Endothelial cell of umbilical vein (primary cell): ENCODE measurements around the gene TMEM132A. TPM values are rescaled to one million over a fixed set of nuclear protein-coding genes. Genes with fewer than 3 reads are reported as not detected.

ENCODE experiments used
- BruUV-seq: library from RNA; stranded (reverse); fragments of 400-500 nt; replicated peaks from 2 replicates; lab custom pipeline; 2021; lab: Mats Ljungman, UMichigan
- CTCF ChIA-PET: fragments of 300-600, 350-600 bp; sonication (Branson Sonifier 250); formaldehyde crosslinking; loops from one replicate; lab custom pipeline; 2021; ENCODE audit warnings: antibody characterized with exemption, inconsistent platforms; lab: Charles Lee
- POLR2A ChIA-PET: fragments of 300-600, 350-600 bp; sonication (Branson Sonifier 250); formaldehyde crosslinking; loops from one replicate; lab custom pipeline; 2021; ENCODE audit warnings: antibody characterized with exemption, inconsistent platforms; lab: Charles Lee
- DNase-seq: peaks from one replicate; pipeline ENCODE4 v3.0.0-alpha.2; 2011; ENCODE audit warnings: low read depth, low spot score
- FAIRE-seq: peaks from 2 replicates; lab custom pipeline; 2011; peaks lifted over from hg19 to GRCh38; lab: Jason Lieb, UNC
- H2AFZ ChIP-seq: 2 replicates; pipeline ENCODE4 v1.6.0; 2012; ENCODE audit warnings: low read depth, low read length, control low read depth, inconsistent platforms
- H3K27ac ChIP-seq: 2 replicates; pipeline ENCODE4 v1.5.1; 2011; ENCODE audit warnings: low read depth, mild to moderate bottlenecking, control low read depth, low read length, moderate library complexity; ENCODE audit not compliant: insufficient read depth
- H3K27me3 ChIP-seq, 2 experiments: 2 replicates each; pipeline versions ENCODE4 v1.6.0 to v1.6.1; 2011; ENCODE audit warnings: low read length in 2 of 2, mixed read lengths in 1 of 2; ENCODE audit not compliant: control insufficient read depth in 2 of 2, insufficient read depth in 2 of 2
- H3K36me3 ChIP-seq, 2 experiments: 2 replicates in 1 of 2; 3 replicates in 1 of 2; pipeline ENCODE4 v1.5.1; 2011; ENCODE audit warnings: low read length in 2 of 2, mild to moderate bottlenecking in 1 of 2, moderate library complexity in 1 of 2; ENCODE audit not compliant: control insufficient read depth in 2 of 2, insufficient read depth in 2 of 2; ENCODE audit errors: extremely low read depth in 1 of 2
- H3K4me1 ChIP-seq: 3 replicates; pipeline ENCODE4 v1.5.1; 2011; ENCODE audit warnings: mild to moderate bottlenecking, low read length; ENCODE audit not compliant: control insufficient read depth, insufficient read depth; ENCODE audit errors: extremely low read depth
- H3K4me2 ChIP-seq: 2 replicates; pipeline ENCODE4 v1.6.1; 2011; ENCODE audit warnings: low read length, control low read depth, mixed read lengths; ENCODE audit not compliant: insufficient read depth
- H3K4me3 ChIP-seq, 3 experiments: fragments of 200-600 bp in 1 of 3; sonication (generic), shearing (Covaris generic) in 1 of 3; replicated peaks in 1 of 3; 2 replicates each; pipeline ENCODE4 v1.5.1; 2011 to 2016; ENCODE audit warnings: control low read depth in 3 of 3, low read length in 3 of 3, mild to moderate bottlenecking in 2 of 3, inconsistent platforms in 1 of 3, low read depth in 1 of 3, moderate library complexity in 1 of 3; ENCODE audit not compliant: insufficient read depth in 1 of 3
- H3K79me2 ChIP-seq: 2 replicates; pipeline ENCODE4 v1.6.0; 2012; ENCODE audit warnings: low read length, inconsistent platforms; ENCODE audit not compliant: control insufficient read depth, insufficient read depth
- H3K9ac ChIP-seq: replicated peaks from 2 replicates; pipeline ENCODE3; 2011; ENCODE audit warnings: low read length, control low read depth; ENCODE audit not compliant: insufficient read depth; ENCODE audit errors: extremely low read depth
- H3K9me1 ChIP-seq: replicated peaks from 3 replicates; pipeline ENCODE4 v1.6.0; 2011; ENCODE audit warnings: mild to moderate bottlenecking, low read length; ENCODE audit not compliant: control insufficient read depth, insufficient read depth; ENCODE audit errors: extremely low read depth
- H3K9me3 ChIP-seq: replicated peaks from 2 replicates; pipeline ENCODE4 v1.5.1; 2012; ENCODE audit warnings: low read length, inconsistent platforms; ENCODE audit not compliant: control insufficient read depth, insufficient read depth
- H4K20me1 ChIP-seq: replicated peaks from 2 replicates; pipeline ENCODE3; 2011; ENCODE audit warnings: mild to moderate bottlenecking, low read length; ENCODE audit not compliant: control insufficient read depth, insufficient read depth; ENCODE audit errors: extremely low read depth
- CTCF ChIP-seq, 2 donors: IDR thresholded peaks; 1 replicate in 1 of 2; 2 replicates in 1 of 2; pipeline ENCODE4 v1.5.1; 2011; ENCODE audit warnings: low read length in 2 of 2, mild to moderate bottlenecking in 2 of 2, moderate library complexity in 2 of 2, control low read depth in 1 of 2, inconsistent platforms in 1 of 2, low read depth in 1 of 2; ENCODE audit not compliant: insufficient read depth in 1 of 2; ENCODE audit errors: extremely low read depth in 1 of 2
- EZH2 ChIP-seq: IDR thresholded peaks from 2 replicates; pipeline ENCODE4 v1.6.1; 2012; ENCODE audit warnings: borderline replicate concordance, low read depth, mild to moderate bottlenecking, moderate library complexity, low read length, inconsistent platforms; ENCODE audit not compliant: severe bottlenecking
- FOS ChIP-seq: IDR thresholded peaks from 2 replicates; pipeline ENCODE4 v1.6.1; 2011; ENCODE audit warnings: mild to moderate bottlenecking, low read length, moderate library complexity, borderline replicate concordance; ENCODE audit not compliant: insufficient read depth
- GATA2 ChIP-seq: IDR thresholded peaks from 2 replicates; pipeline ENCODE4 v1.7.0; 2011; ENCODE audit warnings: low read depth, mild to moderate bottlenecking, moderate library complexity, mixed read lengths, low read length; ENCODE audit not compliant: insufficient read length, insufficient read depth
- JUN ChIP-seq: IDR thresholded peaks from 2 replicates; pipeline ENCODE4 v1.6.1; 2011; ENCODE audit warnings: borderline replicate concordance, low read depth; ENCODE audit not compliant: insufficient read length, insufficient read depth
- MYC ChIP-seq: IDR thresholded peaks from one replicate; pipeline ENCODE4 v1.6.1; 2011; ENCODE audit warnings: mild to moderate bottlenecking, low read depth, low read length
- POLR2A ChIP-seq: IDR thresholded peaks from 2 replicates; pipeline ENCODE4 v1.6.1; 2012; ENCODE audit warnings: low read depth, mild to moderate bottlenecking, control low read depth, low read length
- POLR2AphosphoS5 ChIP-seq: IDR thresholded peaks from 2 replicates; pipeline ENCODE4 v1.6.1; 2012; ENCODE audit warnings: low read depth, mild to moderate bottlenecking, control low read depth, low read length, moderate library complexity; ENCODE audit not compliant: insufficient read depth
- dilution Hi-C: fragments of 300-500 bp; cut with MboI; formaldehyde crosslinking; loops from one replicate; pipeline ENCODE4 v1.15.0; 2019; ENCODE audit warnings: low sequenced_read_pairs; ENCODE audit not compliant: extremely low pct_ligation_motif_present
- intact Hi-C: fragments of 100-400 bp; cut with micrococcal nuclease; formaldehyde crosslinking; loops from one replicate; pipeline ENCODE4 v1.10.0; 2022
- polyA plus RNA-seq, 4 experiments: library from polyadenylated mRNA; depleted of rRNA in 3 of 4; stranded (reverse) in 3 of 4; unstranded in 1 of 4; fragments of >200 nt; gene quantifications; 2 replicates each; pipeline versions ENCODE4 v1.2.1 to v1.2.3, GENCODE V29; 2011 to 2012; ENCODE audit warnings: missing spikeins in 1 of 4
- total RNA-seq: library from RNA; stranded (reverse); gene quantifications from 2 replicates; pipeline ENCODE4 v1.2.3, GENCODE V29; 2021
- TF ChIP-seq, protein P1 (sequence below): IDR thresholded peaks from 2 replicates; pipeline ENCODE4 v1.6.1; 2011; ENCODE audit not compliant: insufficient read depth, insufficient read length

The TMEM132A gene
- total and polyA plus RNA-seq, 2 donors (not counting 3 experiments of a cell fraction or from before 2014, with no cell fraction given), result 74.3 to 106 TPM

DNA sequence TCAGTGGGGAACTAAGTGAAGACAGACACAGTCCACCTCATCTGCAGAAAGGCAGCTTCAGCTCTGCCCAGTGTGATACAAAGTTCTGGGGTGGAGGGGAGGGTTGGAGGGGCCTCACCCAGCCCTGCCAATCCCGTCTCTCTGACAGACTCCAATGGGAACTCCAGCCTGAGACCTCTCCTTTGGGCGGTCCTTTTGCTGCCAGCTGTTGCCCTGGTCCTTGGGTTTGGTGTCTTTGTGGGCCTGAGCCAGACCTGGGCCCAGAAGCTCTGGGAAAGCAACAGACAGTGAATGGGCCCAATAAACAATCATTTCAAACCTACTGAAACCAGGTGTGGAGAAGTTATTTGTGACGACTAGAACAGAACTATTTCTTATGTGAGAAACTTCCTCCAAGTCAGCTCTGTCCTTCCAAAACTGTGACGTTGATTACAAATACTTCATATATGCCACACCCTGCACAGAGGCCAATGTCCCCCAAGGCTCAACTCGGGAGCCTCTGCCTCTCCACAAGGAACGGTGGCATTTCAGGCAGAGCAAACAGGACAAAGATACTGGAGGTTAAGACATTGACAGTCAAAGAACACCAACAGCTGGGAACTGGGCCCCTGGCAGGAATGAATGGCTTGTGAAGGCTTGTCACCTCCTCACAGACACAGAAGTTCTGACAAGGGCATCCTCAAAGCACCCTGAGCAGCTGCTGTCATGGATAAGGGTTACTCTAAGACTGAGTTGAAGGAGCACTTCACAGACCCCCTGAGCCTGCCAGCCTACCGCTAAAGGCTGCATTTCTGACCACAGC, 48.7 kb upstream of the TMEM132A start:
- no peak overlapping the region for H3K4me2 ChIP-seq
- BruUV-seq, result no TSS peak
- dilution Hi-C loops (no loop called here), intact Hi-C loops (no loop called here)
- H3K9me3 ChIP-seq, result no peaks in the 10 kb centered on the region
- no peak overlapping the region for H3K9ac ChIP-seq
- H3K36me3 ChIP-seq, result no peaks in the 10 kb centered on the region
- ChIA-PET CTCF (interaction anchor here (0.7 to 1.6 kb wide), 4 partner anchors 12 to 45 kb away, joined by 3 to 9 read pairs (median 4); no protein-coding TSS in a partner anchor), POLR2A (no interaction called here)
- DNase-seq, result no peak
- no peaks in the 10 kb centered on the region for H3K9me1 ChIP-seq
- no peak overlapping the region for H3K27ac ChIP-seq
- no peaks in the 10 kb centered on the region for H3K79me2 ChIP-seq
- no peak overlapping the region for H2AFZ ChIP-seq
- H3K27me3 ChIP-seq, result no peaks in the 10 kb centered on the region
- no peak overlapping the region for H3K4me3 ChIP-seq
- TF ChIP-seq CTCF (IDR thresholded peaks at IDR 0.05; ENCODE audit: extremely low read depth in 1 of 2, insufficient read depth in 1 of 2, low read depth in 1 of 2, low read length in 2 of 2) (no peak), JUN (no peak), MYC (no peak), POLR2A (no peak)
- H4K20me1 ChIP-seq, result no peaks in the 10 kb centered on the region
- no peak for FAIRE-seq
- no peaks in the 10 kb centered on the region for H3K4me1 ChIP-seq

GRCh38 chr11:60876168-60876485, 48.1 kb upstream of the TMEM132A start:
- FAIRE-seq, result no peak
- Histone ChIP-seq H3K9me3 (no peaks in the 10 kb centered on the region), H3K4me1 (no peaks in the 10 kb centered on the region), H3K9ac (no peak overlapping the region), H3K27ac (no peak overlapping the region), H3K36me3 (no peaks in the 10 kb centered on the region), H3K79me2 (no peaks in the 10 kb centered on the region), H3K4me3 (no peak overlapping the region), H2AFZ (no peak overlapping the region), H3K9me1 (no peaks in the 10 kb centered on the region), H4K20me1 (no peaks in the 10 kb centered on the region), H3K27me3 (no peaks in the 10 kb centered on the region), H3K4me2 (no peak overlapping the region)
- POLR2A ChIA-PET, result no interaction called here
- intact Hi-C loops (no loop called here), dilution Hi-C loops (no loop called here)
- CTCF ChIA-PET, result interaction anchor here (1.0 to 1.6 kb wide), 3 partner anchors 13 to 46 kb away, joined by 3 to 6 read pairs (median 5); no protein-coding TSS in a partner anchor
- no TSS peak for BruUV-seq
- DNase-seq, result no peak
- no peak for TF ChIP-seq EZH2
- TF ChIP-seq POLR2A, result no peak
- no peak for TF ChIP-seq JUN
- no peak for TF ChIP-seq POLR2AphosphoS5
- TF ChIP-seq CTCF (IDR thresholded peaks at IDR 0.05; ENCODE audit: extremely low read depth in 1 of 2, insufficient read depth in 1 of 2, low read depth in 1 of 2, low read length in 2 of 2), result no peak
- TF ChIP-seq, protein P1, sequence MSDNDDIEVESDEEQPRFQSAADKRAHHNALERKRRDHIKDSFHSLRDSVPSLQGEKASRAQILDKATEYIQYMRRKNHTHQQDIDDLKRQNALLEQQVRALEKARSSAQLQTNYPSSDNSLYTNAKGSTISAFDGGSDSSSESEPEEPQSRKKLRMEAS, result no peak
- TF ChIP-seq FOS, result no peak
- TF ChIP-seq GATA2, result no peak
- no peak for TF ChIP-seq MYC
